NCI-H446 (cell line): ENCODE results near the gene MCTP1.

Experiments used
- DNase-seq, 2 experiments: peaks; one replicate each; lab custom pipeline; 2025; lab: John Stamatoyannopoulos, UW

Gene MCTP1

GRCh38 chr5:94702729-94703128 lies 582.2 kb downstream of the MCTP1 start:
- no peak for DNase-seq

GRCh38 chr5:94700592-94700991 lies 584.3 kb downstream of the MCTP1 start:
- no peak for DNase-seq

GRCh38 chr5:94699562-94699961 lies 585.3 kb downstream of the MCTP1 start:
- DNase-seq: no peak

GRCh38 chr5:94698197-94698596 lies 586.7 kb downstream of the MCTP1 start:
- no peak for DNase-seq

GRCh38 chr5:94694671-94695070 lies 590.2 kb downstream of the MCTP1 start:
- no peak for DNase-seq

- DNase-seq: no peak
Observed at GRCh38 chr5:94693845-94694370, 591.0 kb downstream of the MCTP1 start.

- DNase-seq: peak; percentile 56 to 61
Observed at GRCh38 chr5:94693043-94693822, 591.7 kb downstream of the MCTP1 start.

- no peak for DNase-seq
Observed at GRCh38 chr5:94692581-94692980, 592.3 kb downstream of the MCTP1 start.

- DNase-seq: peak; percentile 43 to 81
Observed at GRCh38 chr5:94691949-94692348, 592.9 kb downstream of the MCTP1 start.

- peak; percentile 26 to 48 for DNase-seq
Observed at GRCh38 chr5:94691291-94691690, 593.6 kb downstream of the MCTP1 start.

GRCh38 chr5:94690778-94691177 lies 594.1 kb downstream of the MCTP1 start:
- DNase-seq: peak; percentile 58 to 87

- peak in 1 of 2 experiments; percentile 62 for DNase-seq
Observed at GRCh38 chr5:94689908-94690307, 595.0 kb downstream of the MCTP1 start.

- peak in 1 of 2 experiments; percentile 4 for DNase-seq
Observed at GRCh38 chr5:94682814-94683520, 601.9 kb downstream of the MCTP1 start.

- DNase-seq: no peak
Observed at GRCh38 chr5:94675965-94676618, 608.8 kb downstream of the MCTP1 start.

- DNase-seq: peak in 1 of 2 experiments; percentile 8
Observed at GRCh38 chr5:94674490-94675382, 610.2 kb downstream of the MCTP1 start.

GRCh38 chr5:94672746-94673145 lies 612.1 kb downstream of the MCTP1 start:
- no peak for DNase-seq

- no peak for DNase-seq
Observed at GRCh38 chr5:94670726-94671125, 614.2 kb downstream of the MCTP1 start.

- DNase-seq: no peak
Observed at GRCh38 chr5:94667937-94668336, 617.0 kb downstream of the MCTP1 start.

- no peak for DNase-seq
Observed at GRCh38 chr5:94661086-94661485, 623.8 kb downstream of the MCTP1 start.

- DNase-seq: no peak
Observed at GRCh38 chr5:94660506-94660905, 624.4 kb downstream of the MCTP1 start.

- no peak for DNase-seq
Observed at GRCh38 chr5:94658272-94658671, 626.6 kb downstream of the MCTP1 start.
